GM12878 (cell line): Measurements from ENCODE around the gene THAP3. TPM values are rescaled to one million over a fixed set of nuclear protein-coding genes. Genes with fewer than 3 reads are reported as not detected.

Experiments
- ATAC-seq: fragments of 200-7000 bp; cut with Tn5 transposase; 3 replicates; pipeline ENCODE4 v1.9.1; 2020; ENCODE audit warnings: mild to moderate bottlenecking, moderate library complexity
- BruUV-seq: library from RNA; stranded (reverse); fragments of 400-500 nt; replicated peaks from 2 replicates; lab custom pipeline; 2021; lab: Mats Ljungman, UMichigan
- CTCF ChIA-PET: fragments of 300-600 bp; sonication (Branson Sonifier 250); formaldehyde crosslinking; extraction: SDS; loops from one replicate; lab custom pipeline; 2021; ENCODE audit warnings: inconsistent platforms; lab: Yijun Ruan, JAX
- POLR2A ChIA-PET: fragments of 350-600 bp; formaldehyde crosslinking; extraction: SDS; loops from one replicate; lab custom pipeline; 2021; ENCODE audit warnings: inconsistent platforms; lab: Charles Lee
- RAD21 ChIA-PET: fragments of 300-600 bp; sonication (Branson Sonifier 250); formaldehyde crosslinking; loops from one replicate; lab custom pipeline; 2023; ENCODE audit warnings: antibody characterized with exemption; ENCODE audit not compliant: unreplicated experiment; lab: Charles Lee
- SMC1A ChIA-PET: fragments of 300-600 bp; sonication (Branson Sonifier 250); formaldehyde crosslinking; loops from one replicate; lab custom pipeline; 2023; ENCODE audit not compliant: unreplicated experiment, uncharacterized antibody; lab: Charles Lee
- DNase-seq: peaks from one replicate; pipeline ENCODE4 v3.0.0-alpha.2; 2011; ENCODE audit warnings: low read depth, low spot score
- FAIRE-seq: peaks from 3 replicates; lab custom pipeline; 2011; peaks lifted over from hg19 to GRCh38; lab: Jason Lieb, UNC
- H2AFZ ChIP-seq: 2 replicates; pipeline ENCODE4 v1.6.0; 2011; ENCODE audit warnings: low read depth, low read length, control low read depth; ENCODE audit not compliant: control insufficient read depth
- H3K27ac ChIP-seq: 2 replicates; pipeline ENCODE4 v1.5.1; 2011; ENCODE audit warnings: control low read depth; ENCODE audit not compliant: control insufficient read depth, insufficient read depth
- H3K27me3 ChIP-seq, 2 experiments: replicated peaks in 1 of 2; 2 replicates each; pipeline versions ENCODE4 v1.6.0 to v1.6.1; 2011; ENCODE audit warnings: low read length in 1 of 2; ENCODE audit not compliant: control insufficient read depth in 2 of 2, insufficient read depth in 2 of 2
- H3K36me3 ChIP-seq, 2 experiments: 2 replicates each; pipeline ENCODE4 v1.5.1; 2011; ENCODE audit warnings: low read length in 1 of 2; ENCODE audit not compliant: control insufficient read depth in 2 of 2, insufficient read depth in 2 of 2
- H3K4me1 ChIP-seq: 2 replicates; pipeline ENCODE4 v1.6.1; 2011; ENCODE audit warnings: mild to moderate bottlenecking, low read length, moderate library complexity, mixed read lengths; ENCODE audit not compliant: control insufficient read depth, insufficient read depth
- H3K4me2 ChIP-seq: 2 replicates; pipeline ENCODE4 v1.6.0; 2011; ENCODE audit warnings: control low read depth; ENCODE audit not compliant: control insufficient read depth, insufficient read depth
- H3K4me3 ChIP-seq: fragments of 200-600 bp; sonication (generic); 2 replicates; pipeline ENCODE4 v1.5.1; 2016
- H3K79me2 ChIP-seq: 2 replicates; pipeline ENCODE4 v1.6.0; 2011; ENCODE audit warnings: low read length; ENCODE audit not compliant: control insufficient read depth, insufficient read depth
- H3K9ac ChIP-seq: 2 replicates; pipeline ENCODE4 v1.8.0; 2011; ENCODE audit warnings: low read length, control low read depth, mixed read lengths; ENCODE audit not compliant: control insufficient read depth, insufficient read depth
- H3K9me3 ChIP-seq: replicated peaks from 3 replicates; pipeline ENCODE4 v1.5.1; 2011; ENCODE audit warnings: mild to moderate bottlenecking, low read length; ENCODE audit not compliant: control insufficient read depth, insufficient read depth
- H4K20me1 ChIP-seq: 2 replicates; pipeline ENCODE4 v1.6.0; 2011; ENCODE audit not compliant: control insufficient read depth, insufficient read depth
- RAD21 ChIP-seq: IDR thresholded peaks from 2 replicates; pipeline ENCODE4 v1.6.1; 2011; ENCODE audit warnings: mild to moderate bottlenecking, low read depth, low read length, moderate library complexity; ENCODE audit not compliant: insufficient read depth
- WGBS: methylation state at CpG from one replicate; pipeline ENCODE4 v1.1.6; 2016; ENCODE audit warnings: low lambda C conversion rate; ENCODE audit not compliant: insufficient replicate concordance, insufficient coverage; ENCODE audit errors: missing lambda C conversion rate; 5-methylcytosine and 5-hydroxymethylcytosine counted together
- in situ Hi-C: fragments of 300-500 bp; cut with MboI; formaldehyde crosslinking; loops from 9 replicates; pipeline ENCODE4 v1.14.3; 2018; ENCODE audit warnings: mixed read lengths
- intact Hi-C: fragments of 100-400 bp; cut with micrococcal nuclease; formaldehyde crosslinking; loops from one replicate; pipeline ENCODE4 v1.14.2; 2022; ENCODE audit not compliant: unreplicated experiment
- polyA plus RNA-seq, 11 experiments: library from polyadenylated mRNA; depleted of rRNA in 4 of 11; unstranded in 6 of 11; stranded (reverse) in 5 of 11; fragments of >200 nt; fragmentation: Nextera tagmentation in 4 of 11; fragmentation: Illumina TruSeq in 1 of 11; extraction: Ambion mirVana in 4 of 11; extraction: Trizol in 1 of 11; gene quantifications; 1 replicate in 1 of 11; 2 replicates in 10 of 11; pipeline versions ENCODE4 v1.2.1 to v1.2.3, GENCODE V29; 2011 to 2016; ENCODE audit warnings: inconsistent platforms in 2 of 11, missing spikeins in 2 of 11, low read depth in 1 of 11
- total RNA-seq, 4 experiments: library from RNA; depleted of rRNA in 3 of 4; stranded (reverse); fragments of >200 nt in 3 of 4; fragmentation: Illumina TruSeq in 1 of 4; extraction: Trizol in 1 of 4; gene quantifications; 2 replicates each; pipeline versions ENCODE4 v1.2.1 to v1.2.3, GENCODE V29; 2013 to 2021
- TF ChIP-seq, protein P1 (sequence below): fragments of 450-650 bp; IDR thresholded peaks from 2 replicates; pipeline ENCODE4 v1.6.1; 2016; ENCODE audit warnings: mild to moderate bottlenecking
- TF ChIP-seq, protein P2 (sequence below): fragments of 450-650 bp; IDR thresholded peaks from 2 replicates; pipeline ENCODE4 v1.6.1; 2017; ENCODE audit warnings: mild to moderate bottlenecking
- TF ChIP-seq, protein P3 (sequence below): IDR thresholded peaks from 2 replicates; pipeline ENCODE4 v1.6.1; 2012; ENCODE audit warnings: mild to moderate bottlenecking, low read depth, low read length

THAP3 gene
- total and polyA plus RNA-seq, 10 of the 15 experiments (the other 5 are each of a cell fraction or from before 2014, with no cell fraction given) = 1.5 to 19.5 (median 11.9) TPM

DNA sequence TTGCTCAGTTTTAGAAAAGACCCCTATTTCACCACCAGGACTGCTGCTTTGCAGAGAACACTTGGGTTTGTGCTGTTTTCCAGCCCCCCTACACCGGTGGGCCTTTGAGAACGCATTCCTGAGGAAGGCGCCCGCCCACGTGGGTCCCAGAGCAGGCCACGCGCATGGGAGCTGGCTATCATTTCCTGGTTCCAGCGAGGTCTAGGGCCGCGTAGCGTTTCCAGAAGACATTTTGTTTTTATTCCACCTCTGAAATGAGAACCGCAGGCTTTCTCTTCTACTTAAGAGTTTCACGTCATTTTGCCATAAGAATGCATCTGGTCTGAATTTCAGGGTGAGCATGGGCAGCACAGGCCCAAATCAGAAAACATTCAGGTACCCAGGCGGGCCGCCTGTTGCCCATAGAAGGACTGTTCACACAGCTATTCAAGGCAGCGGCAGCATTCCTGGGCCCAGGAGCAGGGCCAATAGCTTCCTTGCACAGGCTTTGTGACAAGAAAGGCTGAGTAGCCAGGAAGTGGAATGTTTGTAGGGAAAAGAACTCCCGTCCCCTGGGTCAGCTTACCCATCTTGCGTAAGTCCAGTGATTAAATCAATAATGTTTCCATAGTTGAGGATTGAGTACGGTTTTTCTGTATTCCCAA is 20.6 kb upstream of the THAP3 start:
- 0 out of 2 replicates have a peak overlapping the region, but pooled peaks have one; percentile 94 for H3K4me3 ChIP-seq
- no peak overlapping the region for H3K9ac ChIP-seq
- RAD21 ChIA-PET = no interaction called here
- H3K4me1 ChIP-seq = peaks cover 10% of the 10 kb centered on the region
- no peaks in the 10 kb centered on the region for H3K9me3 ChIP-seq
- DNase-seq (no peak), ATAC-seq (no peak), FAIRE-seq (no peak)
- H3K27me3 ChIP-seq = no peaks in the 10 kb centered on the region
- no peaks in the 10 kb centered on the region for H4K20me1 ChIP-seq
- intact Hi-C loops = no loop called here
- H3K4me2 ChIP-seq = peak overlapping the region; percentile 100; the same call in 1 of the 2 replicates
- no TSS peak for BruUV-seq
- SMC1A ChIA-PET = interaction anchor here (0.9 to 1.2 kb wide), 2 partner anchors 8 to 25 kb away, joined by 3 to 5 read pairs; partner anchors contain the start of gene ZBTB48
- H3K79me2 ChIP-seq = peaks cover 33% of the 10 kb centered on the region
- CTCF ChIA-PET = interaction anchor here (0.7 to 5.4 kb wide), 3 partner anchors 8 to 50 kb away, joined by 3 to 39 read pairs (median 3); partner anchors contain the start of genes NOL9 and TAS1R1
- POLR2A ChIA-PET = interaction anchor here (0.5 to 0.9 kb wide), 3 partner anchors 8 to 66 kb away, joined by 3 to 4 read pairs (median 3); no protein-coding TSS in a partner anchor
- H3K27ac ChIP-seq = peak overlapping the region; percentile 3; the same call in 1 of the 2 replicates
- no peaks in the 10 kb centered on the region; a peak in 1 of 4 replicates for H3K36me3 ChIP-seq
- H2AFZ ChIP-seq = peak overlapping the region; percentile 70
- no peak for TF ChIP-seq RAD21
- TF ChIP-seq, protein P1, sequence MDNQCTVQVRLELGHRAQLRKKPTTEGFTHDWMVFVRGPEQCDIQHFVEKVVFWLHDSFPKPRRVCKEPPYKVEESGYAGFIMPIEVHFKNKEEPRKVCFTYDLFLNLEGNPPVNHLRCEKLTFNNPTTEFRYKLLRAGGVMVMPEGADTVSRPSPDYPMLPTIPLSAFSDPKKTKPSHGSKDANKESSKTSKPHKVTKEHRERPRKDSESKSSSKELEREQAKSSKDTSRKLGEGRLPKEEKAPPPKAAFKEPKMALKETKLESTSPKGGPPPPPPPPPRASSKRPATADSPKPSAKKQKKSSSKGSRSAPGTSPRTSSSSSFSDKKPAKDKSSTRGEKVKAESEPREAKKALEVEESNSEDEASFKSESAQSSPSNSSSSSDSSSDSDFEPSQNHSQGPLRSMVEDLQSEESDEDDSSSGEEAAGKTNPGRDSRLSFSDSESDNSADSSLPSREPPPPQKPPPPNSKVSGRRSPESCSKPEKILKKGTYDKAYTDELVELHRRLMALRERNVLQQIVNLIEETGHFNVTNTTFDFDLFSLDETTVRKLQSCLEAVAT = 0 out of 2 replicates have a peak, but pooled peaks have one; percentile 30
- TF ChIP-seq, protein P2, sequence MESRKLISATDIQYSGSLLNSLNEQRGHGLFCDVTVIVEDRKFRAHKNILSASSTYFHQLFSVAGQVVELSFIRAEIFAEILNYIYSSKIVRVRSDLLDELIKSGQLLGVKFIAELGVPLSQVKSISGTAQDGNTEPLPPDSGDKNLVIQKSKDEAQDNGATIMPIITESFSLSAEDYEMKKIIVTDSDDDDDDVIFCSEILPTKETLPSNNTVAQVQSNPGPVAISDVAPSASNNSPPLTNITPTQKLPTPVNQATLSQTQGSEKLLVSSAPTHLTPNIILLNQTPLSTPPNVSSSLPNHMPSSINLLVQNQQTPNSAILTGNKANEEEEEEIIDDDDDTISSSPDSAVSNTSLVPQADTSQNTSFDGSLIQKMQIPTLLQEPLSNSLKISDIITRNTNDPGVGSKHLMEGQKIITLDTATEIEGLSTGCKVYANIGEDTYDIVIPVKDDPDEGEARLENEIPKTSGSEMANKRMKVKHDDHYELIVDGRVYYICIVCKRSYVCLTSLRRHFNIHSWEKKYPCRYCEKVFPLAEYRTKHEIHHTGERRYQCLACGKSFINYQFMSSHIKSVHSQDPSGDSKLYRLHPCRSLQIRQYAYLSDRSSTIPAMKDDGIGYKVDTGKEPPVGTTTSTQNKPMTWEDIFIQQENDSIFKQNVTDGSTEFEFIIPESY = peak; percentile 73; the same call in 1 of the 2 replicates
- TF ChIP-seq, protein P3, sequence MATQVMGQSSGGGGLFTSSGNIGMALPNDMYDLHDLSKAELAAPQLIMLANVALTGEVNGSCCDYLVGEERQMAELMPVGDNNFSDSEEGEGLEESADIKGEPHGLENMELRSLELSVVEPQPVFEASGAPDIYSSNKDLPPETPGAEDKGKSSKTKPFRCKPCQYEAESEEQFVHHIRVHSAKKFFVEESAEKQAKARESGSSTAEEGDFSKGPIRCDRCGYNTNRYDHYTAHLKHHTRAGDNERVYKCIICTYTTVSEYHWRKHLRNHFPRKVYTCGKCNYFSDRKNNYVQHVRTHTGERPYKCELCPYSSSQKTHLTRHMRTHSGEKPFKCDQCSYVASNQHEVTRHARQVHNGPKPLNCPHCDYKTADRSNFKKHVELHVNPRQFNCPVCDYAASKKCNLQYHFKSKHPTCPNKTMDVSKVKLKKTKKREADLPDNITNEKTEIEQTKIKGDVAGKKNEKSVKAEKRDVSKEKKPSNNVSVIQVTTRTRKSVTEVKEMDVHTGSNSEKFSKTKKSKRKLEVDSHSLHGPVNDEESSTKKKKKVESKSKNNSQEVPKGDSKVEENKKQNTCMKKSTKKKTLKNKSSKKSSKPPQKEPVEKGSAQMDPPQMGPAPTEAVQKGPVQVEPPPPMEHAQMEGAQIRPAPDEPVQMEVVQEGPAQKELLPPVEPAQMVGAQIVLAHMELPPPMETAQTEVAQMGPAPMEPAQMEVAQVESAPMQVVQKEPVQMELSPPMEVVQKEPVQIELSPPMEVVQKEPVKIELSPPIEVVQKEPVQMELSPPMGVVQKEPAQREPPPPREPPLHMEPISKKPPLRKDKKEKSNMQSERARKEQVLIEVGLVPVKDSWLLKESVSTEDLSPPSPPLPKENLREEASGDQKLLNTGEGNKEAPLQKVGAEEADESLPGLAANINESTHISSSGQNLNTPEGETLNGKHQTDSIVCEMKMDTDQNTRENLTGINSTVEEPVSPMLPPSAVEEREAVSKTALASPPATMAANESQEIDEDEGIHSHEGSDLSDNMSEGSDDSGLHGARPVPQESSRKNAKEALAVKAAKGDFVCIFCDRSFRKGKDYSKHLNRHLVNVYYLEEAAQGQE = no peak
- WGBS = 98% methylated on average over 19 of the region's 19 CpGs
- in situ Hi-C loops = no loop called here
